GM19438 (cell line): ENCODE results near the gene USP6NL.

Experiments used
- ATAC-seq: cut with Tn5 transposase; IDR thresholded peaks from one replicate; pipeline ENCODE4 v1.9.1; 2021; ENCODE audit warnings: low read depth; ENCODE audit not compliant: unreplicated experiment

USP6NL gene

DNA sequence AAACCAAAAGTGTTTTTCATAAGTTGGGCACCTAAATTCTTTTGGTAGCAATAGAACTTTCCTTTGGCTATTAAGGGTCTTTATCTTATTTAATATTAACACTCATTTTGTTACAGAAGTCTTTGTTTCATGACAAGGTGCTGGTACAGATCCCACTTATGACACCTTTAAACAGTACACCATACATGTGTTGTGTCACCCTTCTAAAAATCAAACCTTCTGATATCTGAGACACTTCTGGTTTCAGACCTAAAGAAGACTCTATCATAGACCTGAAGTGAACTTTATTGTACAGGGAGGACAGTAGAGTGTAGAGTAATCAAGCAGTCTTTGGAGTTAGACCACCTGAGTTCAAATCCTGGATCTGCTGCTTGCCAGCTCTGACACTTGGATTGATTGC is 5.8 kb upstream of the USP6NL start:
- no peak for ATAC-seq

DNA sequence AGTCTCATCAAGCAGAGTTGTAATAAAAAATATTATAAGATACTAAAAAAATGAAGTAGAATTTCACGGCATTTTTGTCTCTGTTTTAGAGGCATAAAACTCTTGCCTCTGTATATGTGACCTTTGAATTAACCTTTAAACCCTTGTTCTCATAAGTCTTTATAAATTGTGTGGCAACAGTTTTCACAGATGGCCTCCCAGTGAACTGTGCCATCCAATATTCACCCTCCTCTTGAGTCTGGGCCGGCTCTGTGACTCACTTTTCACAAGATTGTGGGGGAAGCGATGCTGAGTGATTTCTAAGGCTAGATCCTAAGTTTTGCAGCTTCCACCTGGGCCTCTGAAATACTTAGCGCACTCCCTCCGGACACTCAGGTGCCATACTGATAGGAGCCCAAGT is 4.6 kb upstream of the USP6NL start:
- ATAC-seq = no peak

DNA sequence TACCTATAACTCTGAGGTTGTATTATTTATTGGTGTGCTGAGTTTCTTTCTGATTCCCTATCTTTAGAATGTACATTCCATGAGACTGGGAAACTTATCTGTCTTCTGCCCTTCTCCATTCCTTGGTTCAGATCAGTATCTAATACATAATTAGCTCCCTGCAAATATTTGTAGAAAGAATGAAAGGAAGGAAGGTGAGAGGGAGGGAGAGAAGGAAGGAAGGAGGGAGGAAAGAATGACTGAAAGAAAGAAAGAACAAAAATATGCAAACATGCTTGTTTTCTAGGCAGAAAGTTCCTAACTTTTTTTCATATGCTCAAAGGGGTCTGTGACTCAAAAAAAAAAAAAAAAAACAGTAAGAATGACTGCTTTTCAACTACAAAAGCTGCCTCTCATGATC is 3.9 kb upstream of the USP6NL start:
- ATAC-seq = no peak

DNA sequence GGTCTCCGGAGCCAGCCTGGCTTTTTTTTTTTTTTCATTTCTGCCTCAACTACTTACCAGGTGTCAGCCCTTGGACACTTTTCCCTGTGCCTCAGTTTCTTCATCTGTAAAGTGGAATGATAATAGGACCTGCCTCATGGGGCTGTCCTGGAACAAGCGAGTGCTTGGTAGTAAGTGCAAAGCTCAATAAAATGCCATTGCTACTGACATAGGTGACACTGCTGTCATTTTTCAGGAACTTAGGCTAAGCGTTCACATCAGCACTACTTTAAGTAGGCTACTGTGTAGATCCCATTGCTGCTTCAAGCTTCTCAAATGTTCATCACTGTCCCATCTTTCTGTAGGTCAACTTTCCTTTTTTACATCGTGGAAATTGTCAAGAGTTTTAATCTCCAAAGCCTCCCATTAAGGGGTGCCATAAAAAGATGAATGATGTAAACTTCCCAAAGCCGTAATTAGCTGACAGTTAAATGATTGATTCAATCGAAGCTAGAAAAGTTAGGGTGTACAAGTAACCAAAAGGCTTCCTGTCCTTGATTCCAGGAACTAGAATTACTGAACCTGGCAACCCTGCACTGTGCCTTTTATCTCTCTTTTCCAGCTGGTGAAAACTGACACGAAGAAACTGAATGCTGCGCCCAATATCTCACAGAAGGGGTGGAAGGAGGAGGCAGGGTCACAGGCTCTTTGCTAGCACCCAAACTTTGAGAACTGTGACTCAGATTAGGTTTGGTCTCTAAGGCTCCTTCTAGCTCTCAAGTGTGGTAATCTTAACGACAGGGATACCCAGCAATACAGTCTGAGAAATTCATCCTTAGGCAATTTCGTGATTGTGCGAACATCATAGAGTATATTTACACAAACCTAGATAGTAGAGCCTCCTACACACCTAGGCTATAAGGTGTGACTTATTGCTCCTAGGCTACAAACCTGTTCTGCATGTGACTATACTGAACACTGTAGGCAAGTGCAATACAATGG is 861 bp upstream of the USP6NL start:
- no peak for ATAC-seq

DNA sequence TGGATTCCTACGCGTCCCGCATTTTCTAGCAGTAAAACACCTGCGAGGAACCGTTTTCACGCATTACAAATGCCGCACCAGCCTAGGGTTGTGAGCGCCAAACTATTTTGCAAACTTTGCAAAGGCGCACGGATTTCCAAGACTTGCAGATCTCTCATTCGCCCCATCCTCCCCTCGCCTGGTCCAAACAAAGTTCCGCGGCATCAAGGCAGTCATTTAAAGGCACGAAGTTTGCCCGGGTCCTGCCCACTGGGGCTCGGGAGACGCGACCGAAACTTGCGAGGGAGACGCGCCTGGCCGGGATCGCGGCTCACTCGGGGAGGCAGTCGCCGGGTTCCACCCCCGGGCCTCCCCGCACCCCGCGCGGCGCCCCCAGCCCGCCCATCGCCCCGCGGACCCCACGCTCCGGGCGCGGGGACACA is 613 bp downstream of the USP6NL start:
- peak; percentile 25 for ATAC-seq

DNA sequence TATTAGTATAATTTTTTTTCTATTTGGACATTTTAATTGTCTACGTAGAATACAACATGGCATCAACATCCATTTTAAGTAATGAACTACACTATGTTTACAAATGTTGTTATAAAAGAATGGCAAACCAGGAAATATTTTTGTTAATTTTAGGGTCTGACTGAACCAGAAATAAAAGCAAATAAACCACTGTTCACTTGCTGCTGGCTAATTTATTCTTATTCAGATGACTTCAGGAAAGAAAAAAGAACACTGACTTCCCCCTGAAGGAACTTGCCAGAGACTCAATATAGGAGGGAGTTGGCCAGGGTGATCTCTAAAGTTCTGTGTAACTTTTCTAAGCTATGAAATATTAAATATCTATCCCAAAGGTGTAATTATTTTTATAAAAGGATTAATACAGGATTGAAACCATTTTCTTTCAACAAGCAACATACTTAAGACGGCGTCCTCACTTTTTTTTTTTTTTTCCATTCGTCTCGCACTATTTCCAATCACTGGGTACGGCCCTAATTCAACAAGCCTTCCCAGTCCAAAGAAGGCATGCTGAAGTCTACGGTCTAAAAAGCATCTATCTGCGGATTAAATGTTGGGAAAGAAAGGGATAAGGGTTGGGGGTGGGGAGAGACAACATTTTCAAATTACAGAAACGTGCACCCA is 1.2 kb downstream of the USP6NL start:
- no peak for ATAC-seq

DNA sequence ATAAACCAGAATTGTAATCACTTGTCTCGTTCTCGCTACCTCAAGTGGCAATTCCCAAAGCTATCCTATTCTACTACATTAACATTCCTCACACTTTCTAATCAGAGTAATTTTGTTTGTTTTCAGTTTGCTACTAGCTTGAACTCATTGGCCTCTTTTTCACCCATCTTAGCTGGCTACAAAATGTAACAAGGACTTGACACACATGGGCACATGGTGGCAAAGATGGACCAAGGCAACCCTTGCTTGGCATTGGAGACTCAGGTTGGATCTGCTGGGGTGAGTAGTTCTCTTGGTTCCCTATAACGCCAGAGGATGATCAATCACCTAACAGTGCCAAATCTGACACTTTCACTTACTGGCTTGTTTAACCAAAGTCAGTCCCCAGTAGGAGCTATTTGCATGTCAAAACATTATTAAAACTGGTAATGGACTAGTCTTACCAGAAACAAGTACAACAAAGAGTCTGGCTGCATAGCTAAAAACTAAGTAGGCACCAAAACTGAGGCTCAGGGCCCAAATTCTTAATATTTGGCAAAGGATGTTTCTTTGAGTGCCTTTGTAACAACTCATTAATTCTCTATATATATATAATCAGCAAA is 1.9 kb downstream of the USP6NL start:
- no peak for ATAC-seq

DNA sequence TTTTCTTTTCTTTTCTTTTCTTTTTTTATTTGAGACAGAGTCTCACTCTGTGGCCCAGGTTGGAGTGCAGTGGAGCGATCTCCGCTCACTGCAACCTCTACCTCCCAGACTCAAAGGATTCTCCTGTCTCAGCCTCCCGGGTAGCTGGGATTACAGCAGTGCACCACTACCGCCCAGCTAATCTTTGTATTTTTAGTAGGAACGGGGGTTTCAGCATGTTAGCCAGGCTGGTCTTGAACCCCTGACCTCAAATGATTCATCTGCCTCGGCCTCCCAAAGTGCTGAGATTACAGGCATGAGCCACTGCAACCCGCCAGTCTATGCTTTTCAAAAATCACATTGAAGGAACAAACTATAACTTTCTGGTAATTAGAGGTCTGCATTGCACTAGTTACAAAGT is 2.4 kb downstream of the USP6NL start:
- no peak for ATAC-seq

DNA sequence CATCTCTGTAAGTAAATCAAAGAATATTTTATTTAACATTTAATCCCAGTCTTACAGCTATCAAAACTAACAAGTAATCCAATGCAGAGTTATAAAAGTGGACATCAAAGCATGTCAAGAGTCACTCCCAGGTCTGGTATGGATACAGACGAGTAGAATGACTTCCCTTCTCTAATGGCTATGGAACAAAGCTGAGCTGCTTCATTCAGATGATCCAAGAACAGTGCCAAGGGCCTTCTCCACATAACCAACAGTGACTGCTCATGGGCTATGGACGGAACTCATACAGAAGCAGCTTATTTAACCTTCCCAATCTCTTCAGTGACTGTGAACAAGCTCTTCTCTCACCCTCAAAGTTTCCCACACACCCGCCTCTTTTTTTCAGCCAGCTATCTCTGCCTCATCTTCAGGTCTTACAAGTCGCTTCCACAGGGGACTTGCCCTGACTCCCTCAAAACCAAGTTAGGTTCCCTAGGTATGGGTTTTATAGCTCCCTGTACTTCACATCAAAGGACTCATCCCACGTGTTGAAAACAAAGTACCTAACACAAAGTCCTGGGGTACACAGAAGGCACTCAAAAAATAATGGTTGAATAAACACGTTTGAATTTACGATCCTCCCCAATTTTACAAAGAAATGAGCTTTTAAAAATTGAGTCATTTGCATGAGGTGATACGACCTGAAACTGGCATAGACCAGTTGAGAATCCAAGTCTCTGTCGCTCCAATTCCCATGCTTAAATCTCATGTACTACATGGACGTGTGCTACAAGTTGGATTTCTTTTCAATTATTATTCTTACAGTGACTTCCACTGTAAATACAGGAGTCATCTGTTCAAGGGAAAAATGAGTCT is 3.1 kb downstream of the USP6NL start:
- no peak for ATAC-seq

DNA sequence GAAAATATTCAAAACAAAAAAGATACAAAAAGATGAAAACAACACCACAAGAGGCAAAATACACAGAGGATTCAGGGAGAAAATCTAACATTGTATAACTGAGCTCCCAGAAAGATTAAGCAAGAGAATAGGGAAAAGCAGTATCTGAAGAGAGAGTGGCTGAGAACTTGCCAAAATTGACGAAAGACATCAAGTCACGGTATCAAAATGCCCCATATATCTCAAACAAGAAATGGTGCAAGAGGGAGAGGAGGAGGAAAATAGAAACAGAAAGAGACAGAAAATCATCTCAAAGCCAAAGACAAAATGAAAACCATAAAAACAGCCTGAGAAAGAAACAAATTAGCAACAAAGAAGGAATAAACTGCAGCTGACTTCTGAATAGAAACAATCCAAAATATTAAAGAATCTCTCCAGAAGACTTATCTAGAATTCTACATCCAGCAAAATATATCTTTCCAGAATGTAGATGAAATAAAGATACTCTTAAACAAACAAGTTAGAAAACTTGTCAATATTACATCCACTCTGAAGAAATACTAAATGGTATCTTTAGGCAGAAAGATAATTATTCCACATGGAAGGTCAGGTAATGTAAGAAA is 5.5 kb downstream of the USP6NL start:
- ATAC-seq = no peak

DNA sequence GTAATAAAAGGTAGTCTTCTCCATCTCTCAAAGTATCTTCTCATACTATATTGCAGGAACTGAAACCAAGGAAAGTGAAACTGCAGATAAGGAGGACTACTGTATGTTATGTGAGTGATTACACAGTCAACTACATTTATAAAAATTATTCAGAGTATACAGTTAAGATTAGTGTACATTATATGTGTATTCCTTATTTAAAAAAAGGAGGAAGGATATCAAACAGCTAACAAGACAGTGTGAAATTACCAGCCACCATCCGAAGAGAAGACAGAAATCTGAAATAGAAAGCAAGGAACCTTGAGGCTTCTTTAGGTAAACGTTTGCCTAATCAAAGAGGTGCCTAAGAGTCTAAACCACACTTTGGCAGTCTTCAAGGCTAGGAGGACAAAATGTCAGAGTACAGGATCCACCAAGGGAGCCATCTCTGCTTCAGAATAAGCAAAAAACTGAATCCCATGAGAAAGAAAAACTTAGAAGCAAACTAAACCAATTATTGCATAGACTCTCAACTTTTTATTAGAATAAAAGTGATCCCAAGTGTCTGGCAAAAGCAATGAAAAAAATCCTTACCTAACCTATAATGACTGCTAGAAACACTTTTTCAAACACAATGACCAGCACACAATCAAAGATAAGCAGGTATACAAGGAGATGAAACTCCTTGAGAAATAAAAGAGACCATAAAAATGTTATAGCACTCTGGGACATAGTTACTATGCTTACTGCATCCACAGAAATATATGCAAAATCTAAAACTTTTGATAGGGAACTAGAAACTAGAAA is 6.4 kb downstream of the USP6NL start:
- ATAC-seq = no peak

DNA sequence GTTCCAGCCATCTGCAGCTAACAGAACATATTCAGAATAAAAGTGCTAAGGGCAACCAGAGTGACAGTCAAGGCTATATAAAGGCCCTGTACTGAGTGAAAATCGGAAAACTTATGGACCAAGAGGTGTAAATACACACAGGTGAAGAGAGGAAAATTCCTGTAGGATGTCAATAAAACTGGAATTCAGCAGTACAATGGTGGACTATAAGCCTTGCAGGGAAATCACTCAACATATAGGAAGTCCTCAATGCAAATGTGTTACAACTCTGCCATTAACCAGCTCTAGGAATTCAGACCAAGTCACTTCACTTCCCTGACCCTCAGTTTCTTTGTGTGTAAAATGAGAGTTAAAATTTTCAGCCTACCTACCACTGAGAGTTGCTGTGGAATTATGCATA is 7.7 kb downstream of the USP6NL start:
- ATAC-seq = no peak

DNA sequence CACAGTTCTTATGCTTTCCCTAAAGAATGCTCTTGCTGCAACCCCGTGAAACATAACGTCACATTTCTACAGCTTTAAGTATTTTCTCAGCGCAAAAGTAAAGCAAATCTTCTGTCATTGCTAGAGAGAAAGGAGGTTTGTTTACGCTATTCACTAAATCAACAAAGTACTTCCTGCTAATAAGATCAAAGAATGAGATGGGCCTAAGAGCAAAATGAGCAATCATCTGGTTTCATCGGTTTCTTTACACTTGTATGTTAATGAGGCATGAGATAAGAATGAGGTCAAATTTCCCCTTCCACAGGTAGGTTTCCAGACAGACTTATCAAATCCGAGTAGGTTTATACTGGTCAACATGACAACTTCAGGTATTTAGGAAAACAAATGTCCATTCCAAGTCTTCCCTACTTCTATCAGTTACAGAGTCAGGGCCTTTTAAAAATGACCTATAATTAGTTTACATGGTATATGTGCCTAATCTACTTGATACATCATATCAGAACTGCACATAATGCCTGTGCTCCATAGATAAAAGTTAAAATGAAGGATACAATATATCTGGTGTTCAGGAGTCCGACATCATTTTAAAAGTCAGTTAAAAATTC is 8.4 kb downstream of the USP6NL start:
- ATAC-seq = no peak

DNA sequence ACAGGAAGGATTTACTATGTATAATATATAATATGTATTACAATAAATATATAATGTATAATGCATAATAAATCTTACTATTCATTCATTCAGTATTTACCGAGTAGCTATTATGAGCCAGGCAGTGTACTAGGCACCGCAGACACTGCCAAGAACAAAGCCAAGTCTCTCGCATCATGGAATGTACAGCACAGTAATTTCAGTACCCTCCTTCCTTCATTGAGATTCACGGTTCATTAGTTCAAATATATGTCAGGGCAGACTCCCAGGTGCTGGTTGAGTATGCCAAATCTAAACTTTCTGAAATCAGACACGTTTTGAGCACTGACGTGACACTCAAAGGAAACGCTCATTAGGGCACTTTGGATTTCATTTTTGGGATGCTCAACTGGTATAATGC is 9.1 kb downstream of the USP6NL start:
- no peak for ATAC-seq

DNA sequence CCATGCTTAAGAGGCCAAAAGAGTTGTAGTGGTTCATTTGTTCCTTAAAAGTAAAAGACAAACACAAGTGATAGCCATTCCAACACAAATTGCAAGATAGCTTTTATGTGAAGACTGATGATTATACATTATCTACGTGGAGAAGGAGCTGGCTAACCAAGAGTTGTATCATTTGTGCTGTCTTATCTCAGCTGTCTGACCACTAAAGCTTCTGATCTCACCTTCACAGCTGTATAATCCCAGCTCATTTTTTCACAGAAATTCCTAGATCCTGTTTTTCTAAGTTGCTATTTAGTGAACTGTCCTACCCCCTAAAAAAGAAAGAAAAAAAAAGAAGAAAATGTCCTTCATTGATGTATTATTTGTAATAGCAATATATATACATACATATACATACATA is 9.8 kb downstream of the USP6NL start:
- ATAC-seq = no peak

DNA sequence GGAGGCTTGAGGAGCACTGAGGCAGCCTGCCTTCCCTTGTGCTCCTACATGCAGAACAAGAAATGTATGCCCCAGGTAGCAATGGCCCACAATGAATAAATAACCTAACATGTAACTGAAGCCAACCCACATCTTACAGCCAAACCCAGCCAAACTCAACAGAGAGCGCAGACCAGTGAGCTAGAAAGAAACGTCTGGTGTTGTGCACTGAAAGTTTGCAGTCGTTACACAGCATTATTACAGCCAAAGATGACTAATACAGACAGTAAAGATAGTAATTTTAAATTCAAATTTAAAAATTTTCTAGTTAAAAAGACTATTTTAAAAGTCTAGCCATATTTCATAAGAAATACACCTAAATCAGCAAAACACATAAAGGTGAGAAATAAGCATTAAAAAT is 11.2 kb downstream of the USP6NL start:
- no peak for ATAC-seq

DNA sequence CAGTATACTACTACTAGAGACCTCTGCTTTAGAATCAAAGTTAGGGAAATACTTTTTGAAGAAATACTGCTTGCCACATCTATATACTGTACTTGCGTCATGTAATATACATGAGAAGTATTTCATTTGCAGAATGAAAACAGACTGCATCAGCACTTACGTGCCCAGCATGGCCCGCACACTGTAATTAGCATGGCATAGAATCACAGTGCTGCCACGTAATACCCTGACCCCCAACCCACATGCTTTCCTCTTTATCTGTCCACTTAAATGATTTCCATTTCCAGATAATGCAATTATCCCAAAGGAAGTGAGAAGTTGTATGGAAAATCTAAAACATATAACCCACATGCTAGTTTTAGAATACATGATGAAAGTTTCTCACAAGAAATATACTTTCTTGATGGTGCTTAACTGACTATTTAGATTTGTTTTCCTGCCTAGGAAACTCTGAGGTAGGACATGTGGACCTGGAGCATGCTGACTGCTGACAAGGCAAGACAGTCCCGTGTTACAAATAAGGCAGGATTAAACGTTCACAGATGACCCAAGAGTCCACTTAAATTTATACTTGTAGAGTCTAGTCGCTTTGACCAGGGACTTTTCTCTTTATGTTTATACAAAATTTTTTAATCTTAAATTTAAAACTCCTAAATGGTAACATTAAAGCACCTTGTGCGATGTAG is 12.6 kb downstream of the USP6NL start:
- ATAC-seq = no peak

DNA sequence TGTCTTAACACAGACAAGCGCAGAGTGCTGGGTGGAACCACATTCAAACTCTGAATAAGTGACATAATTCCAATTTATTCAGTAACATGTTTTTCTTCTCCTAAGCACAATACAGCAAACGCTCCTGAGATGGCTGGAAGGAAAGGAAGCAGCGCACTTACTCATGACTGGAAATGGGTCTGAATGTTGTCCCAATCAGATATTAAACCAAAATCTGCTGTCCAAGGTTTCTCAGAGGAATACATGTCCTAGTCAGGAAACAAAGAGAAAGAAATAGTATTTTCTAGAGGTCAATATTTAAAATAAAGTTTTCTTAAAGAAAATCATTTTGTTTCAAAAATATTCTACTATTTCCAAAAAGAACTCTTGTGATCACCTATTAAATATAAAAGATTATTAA is 14.0 kb downstream of the USP6NL start:
- ATAC-seq = no peak

DNA sequence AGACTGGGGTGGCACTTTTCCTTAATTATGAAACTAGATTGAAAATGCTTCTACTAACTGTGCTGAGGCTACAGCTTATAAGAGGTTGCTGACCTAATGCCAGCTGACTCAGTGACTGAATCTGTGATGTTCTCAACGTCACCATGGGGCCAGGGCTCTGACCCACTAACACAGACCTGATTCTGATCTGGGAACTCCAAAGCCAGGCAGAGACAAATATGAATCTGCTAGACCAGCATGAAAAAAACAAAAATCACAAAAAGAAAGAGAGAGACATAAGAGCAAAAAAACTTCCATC is 16.1 kb downstream of the USP6NL start:
- no peak for ATAC-seq
